Liver (tissue), 3 donors: ENCODE measurements around the gene SLC2A5.

ENCODE experiments used
- CTCF ChIP-seq: fragments of 150-350 bp; IDR thresholded peaks from 2 replicates; pipeline ENCODE4 v1.5.1; 2017; ENCODE audit warnings: improper control_type of control experiment, low read depth, low read length; ENCODE audit not compliant: missing input control
- EGR1 ChIP-seq, 2 donors: IDR thresholded peaks; 2 replicates each; pipeline ENCODE4 v1.6.1; 2016 to 2018; ENCODE audit warnings: antibody characterized with exemption in 2 of 2, low read depth in 2 of 2
- JUND ChIP-seq, 2 donors: IDR thresholded peaks; 2 replicates each; pipeline ENCODE4 v1.6.1; 2016; ENCODE audit warnings: antibody characterized with exemption in 2 of 2
- RAD21 ChIP-seq, 2 donors: IDR thresholded peaks; 2 replicates each; pipeline ENCODE4 v1.6.1; 2016; ENCODE audit warnings: antibody characterized with exemption in 2 of 2, mild to moderate bottlenecking in 2 of 2
- YY1 ChIP-seq: IDR thresholded peaks from 2 replicates; pipeline ENCODE4 v1.6.1; 2016; ENCODE audit warnings: antibody characterized with exemption, mild to moderate bottlenecking
- donor health status: healthy.
- donor health status: healthy.

DNA sequence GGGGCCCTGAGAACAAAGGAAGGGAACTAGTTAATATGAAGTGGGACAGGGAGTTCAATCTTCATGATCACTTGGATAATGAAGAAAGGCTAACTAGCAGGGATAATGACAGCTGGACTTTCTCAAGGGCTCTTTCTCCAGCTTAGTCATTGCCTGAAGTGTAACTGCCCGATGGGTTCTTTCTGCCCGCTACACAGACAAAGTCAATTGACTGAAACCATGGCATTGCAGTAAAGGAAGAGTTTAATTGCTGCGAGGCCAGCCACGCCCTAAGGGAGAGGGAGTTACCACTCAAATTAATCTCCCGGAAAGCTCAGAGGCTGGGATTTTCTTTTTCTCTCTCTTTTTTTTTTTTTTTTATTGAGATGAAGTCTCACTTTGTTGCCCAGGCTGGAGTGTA is 16.6 kb upstream of the SLC2A5 start:
- no peak for TF ChIP-seq EGR1 (IDR thresholded peaks at IDR 0.05; ENCODE audit: low read depth in 2 of 2)
- no peak for TF ChIP-seq JUND (IDR thresholded peaks at IDR 0.05)
- TF ChIP-seq CTCF: no peak
- no peak for TF ChIP-seq YY1
- TF ChIP-seq RAD21 (IDR thresholded peaks at IDR 0.05): no peak
